MM.1S (cell line): ENCODE results near the gene ADRB2.

ENCODE experiments used
- DNase-seq: peaks from one replicate; pipeline ENCODE4 v3.0.0-alpha.2; 2015
- H2AFZ ChIP-seq: fragments of 300-600 bp; sonication (generic); 2 replicates; pipeline ENCODE4 v1.6.0; 2016; ENCODE audit warnings: antibody characterized with exemption, low read length
- H3F3A ChIP-seq: fragments of 300-600 bp; sonication (generic); 2 replicates; pipeline ENCODE4 v1.6.1; 2016; ENCODE audit warnings: mild to moderate bottlenecking, antibody characterized with exemption, low read length, moderate library complexity, mixed read lengths; ENCODE audit not compliant: insufficient read depth
- H3K27ac ChIP-seq: fragments of 300-600 bp; sonication (generic); 2 replicates; pipeline ENCODE4 v1.5.1; 2016; ENCODE audit warnings: mild to moderate bottlenecking, low read length
- H3K27me3 ChIP-seq: fragments of 300-600 bp; sonication (generic); replicated peaks from 2 replicates; pipeline ENCODE4 v1.6.0; 2016; ENCODE audit warnings: low read length; ENCODE audit not compliant: insufficient read depth
- H3K36me3 ChIP-seq: fragments of 300-600 bp; sonication (generic); replicated peaks from 2 replicates; pipeline ENCODE4 v1.6.1; 2016; ENCODE audit warnings: mild to moderate bottlenecking, low read length, mixed read lengths; ENCODE audit not compliant: insufficient read depth
- H3K4me1 ChIP-seq: fragments of 300-600 bp; sonication (generic); 2 replicates; pipeline ENCODE4 v1.6.1; 2016; ENCODE audit warnings: low read length, mixed read lengths
- H3K4me2 ChIP-seq: fragments of 300-600 bp; sonication (generic); 2 replicates; pipeline ENCODE4 v1.6.0; 2016; ENCODE audit warnings: low read depth, low read length
- H3K4me3 ChIP-seq: fragments of 300-600 bp; sonication (generic); 2 replicates; pipeline ENCODE4 v1.5.1; 2016; ENCODE audit warnings: low read length, mixed read lengths
- H3K79me2 ChIP-seq: fragments of 300-600 bp; sonication (generic); 2 replicates; pipeline ENCODE4 v1.6.1; 2016; ENCODE audit warnings: mixed run types, low read length, mixed read lengths
- H3K9ac ChIP-seq: fragments of 300-600 bp; sonication (generic); 2 replicates; pipeline ENCODE4 v1.6.1; 2016; ENCODE audit warnings: low read length, mixed read lengths
- H3K9me2 ChIP-seq: fragments of 300-600 bp; sonication (generic); replicated peaks from 2 replicates; pipeline ENCODE4 v1.6.1; 2016; ENCODE audit warnings: mild to moderate bottlenecking, low read length, mixed read lengths; ENCODE audit not compliant: insufficient read depth
- H3K9me3 ChIP-seq: fragments of 300-600 bp; sonication (generic); replicated peaks from 2 replicates; pipeline ENCODE4 v1.6.1; 2016; ENCODE audit warnings: mild to moderate bottlenecking, low read length, mixed read lengths; ENCODE audit not compliant: insufficient read depth
- H4K20me1 ChIP-seq: fragments of 300-600 bp; sonication (generic); 2 replicates; pipeline ENCODE4 v1.6.1; 2016; ENCODE audit warnings: mild to moderate bottlenecking, low read length, moderate library complexity, mixed read lengths; ENCODE audit not compliant: insufficient read depth
- CTCF ChIP-seq: fragments of 300-600 bp; sonication (generic); IDR thresholded peaks from 2 replicates; pipeline ENCODE4 v1.5.1; 2016; ENCODE audit warnings: antibody characterized with exemption, low read length, mixed read lengths
- EZH2 ChIP-seq: fragments of 300-600 bp; sonication (generic); optimal IDR thresholded peaks from 2 replicates; pipeline ENCODE3; 2017; ENCODE audit warnings: low read depth, mild to moderate bottlenecking, antibody characterized with exemption, low read length, mixed read lengths
- EZH2phosphoT487 ChIP-seq: fragments of 300-600 bp; sonication (generic); IDR thresholded peaks from 2 replicates; pipeline ENCODE4 v1.6.1; 2018; ENCODE audit warnings: antibody characterized with exemption, low read length

Gene ADRB2

GRCh38 chr5:148841519-148841918, 15.1 kb downstream of the ADRB2 start:
- peak; percentile 13 for DNase-seq
- peaks cover 53% of the 10 kb centered on the region for H3K79me2 ChIP-seq
- peak overlapping the region; percentile 42; the same call in 1 of the 2 replicates for H3K4me2 ChIP-seq
- H3K27ac ChIP-seq = peak overlapping the region; percentile 15; the same call in 1 of the 2 replicates
- no peaks in the 10 kb centered on the region for H3F3A ChIP-seq
- no peaks in the 10 kb centered on the region for H3K9me2 ChIP-seq
- TF ChIP-seq CTCF = no peak
- no peak for TF ChIP-seq EZH2
- TF ChIP-seq EZH2phosphoT487 = no peak
- no peaks in the 10 kb centered on the region for H3K36me3 ChIP-seq
- no peak overlapping the region for H3K4me3 ChIP-seq
- H4K20me1 ChIP-seq = no peaks in the 10 kb centered on the region
- peaks cover 42% of the 10 kb centered on the region for H3K4me1 ChIP-seq
- no peak overlapping the region for H3K9ac ChIP-seq
- H3K9me3 ChIP-seq = no peaks in the 10 kb centered on the region
- peak overlapping the region; percentile 17; the same call in 1 of the 2 replicates for H2AFZ ChIP-seq
- H3K27me3 ChIP-seq = no peaks in the 10 kb centered on the region

- Histone ChIP-seq H3K27ac (peak overlapping the region; percentile 15; the same call in 1 of the 2 replicates), H3K4me1 (peaks cover 38% of the 10 kb centered on the region), H3K4me3 (no peak overlapping the region; the same call in 1 of the 2 replicates), H3K9me3 (no peaks in the 10 kb centered on the region), H3K9ac (no peak overlapping the region), H3K4me2 (peak overlapping the region; percentile 42), H3K27me3 (no peaks in the 10 kb centered on the region), H3K36me3 (no peaks in the 10 kb centered on the region), H4K20me1 (no peaks in the 10 kb centered on the region), H3F3A (no peaks in the 10 kb centered on the region), H2AFZ (peak overlapping the region; percentile 17; the same call in 1 of the 2 replicates), H3K79me2 (peaks cover 47% of the 10 kb centered on the region), H3K9me2 (no peaks in the 10 kb centered on the region)
- no peak for DNase-seq
- TF ChIP-seq EZH2 (no peak), EZH2phosphoT487 (no peak), CTCF (no peak)
Observed at GRCh38 chr5:148842161-148842560, 15.8 kb downstream of the ADRB2 start.

GRCh38 chr5:148843510-148844318, 17.3 kb downstream of the ADRB2 start:
- Histone ChIP-seq H3K27ac (no peak overlapping the region), H2AFZ (no peak overlapping the region)
- DNase-seq = no peak

More at GRCh38 chr5:148843510-148844318, 17.3 kb downstream of the ADRB2 start:
- Histone ChIP-seq H3K36me3 (no peaks in the 10 kb centered on the region), H4K20me1 (no peaks in the 10 kb centered on the region), H3F3A (no peaks in the 10 kb centered on the region), H3K4me2 (0 out of 2 replicates have a peak overlapping the region, but pooled peaks have one; percentile 42), H3K4me1 (peaks cover 33% of the 10 kb centered on the region), H3K9me3 (no peaks in the 10 kb centered on the region), H3K79me2 (peaks cover 34% of the 10 kb centered on the region), H3K27me3 (no peaks in the 10 kb centered on the region), H3K4me3 (no peak overlapping the region), H3K9ac (no peak overlapping the region), H3K9me2 (no peaks in the 10 kb centered on the region)
- TF ChIP-seq EZH2phosphoT487 = no peak
